C4-2B (cell line): Measurements from ENCODE around the gene CIDEB.

Experiments used
- H3K27ac ChIP-seq: fragments of 450-650 bp; 2 replicates; pipeline ENCODE4 v1.5.1; 2017
- CTCF ChIP-seq: fragments of 450-650 bp; conservative IDR thresholded peaks from 2 replicates; pipeline ENCODE4 v1.5.1; 2017; ENCODE audit warnings: mild to moderate bottlenecking
- ZFX ChIP-seq: fragments of 450-650 bp; IDR thresholded peaks from 2 replicates; pipeline ENCODE4 v1.6.1; 2017

CIDEB gene

DNA sequence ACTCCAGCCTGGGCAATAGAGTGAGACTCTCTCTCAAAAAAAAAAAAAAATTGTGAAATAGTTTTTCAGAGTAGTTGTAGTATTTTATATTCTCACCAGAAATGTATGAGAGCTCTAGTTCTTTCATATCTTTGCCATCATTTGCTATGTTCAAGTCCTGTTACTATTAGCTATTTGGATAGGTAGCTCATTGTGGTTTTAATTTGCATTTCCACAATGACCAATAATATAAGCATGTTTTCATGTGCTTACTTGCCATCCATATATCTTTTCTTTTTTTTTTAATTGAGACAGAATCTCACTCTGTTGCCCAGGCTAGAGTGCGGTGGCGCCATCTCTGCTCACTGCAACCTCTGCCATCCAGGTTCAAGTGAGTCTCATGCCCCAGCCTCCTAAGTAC, 40.4 kb upstream of the CIDEB start:
- no peak overlapping the region for H3K27ac ChIP-seq
- no peak for TF ChIP-seq ZFX
- TF ChIP-seq CTCF = no peak

GRCh38 chr14:24347134-24347533, 39.4 kb upstream of the CIDEB start:
- H3K27ac ChIP-seq = no peak overlapping the region
- no peak for TF ChIP-seq CTCF
- TF ChIP-seq ZFX = no peak

DNA sequence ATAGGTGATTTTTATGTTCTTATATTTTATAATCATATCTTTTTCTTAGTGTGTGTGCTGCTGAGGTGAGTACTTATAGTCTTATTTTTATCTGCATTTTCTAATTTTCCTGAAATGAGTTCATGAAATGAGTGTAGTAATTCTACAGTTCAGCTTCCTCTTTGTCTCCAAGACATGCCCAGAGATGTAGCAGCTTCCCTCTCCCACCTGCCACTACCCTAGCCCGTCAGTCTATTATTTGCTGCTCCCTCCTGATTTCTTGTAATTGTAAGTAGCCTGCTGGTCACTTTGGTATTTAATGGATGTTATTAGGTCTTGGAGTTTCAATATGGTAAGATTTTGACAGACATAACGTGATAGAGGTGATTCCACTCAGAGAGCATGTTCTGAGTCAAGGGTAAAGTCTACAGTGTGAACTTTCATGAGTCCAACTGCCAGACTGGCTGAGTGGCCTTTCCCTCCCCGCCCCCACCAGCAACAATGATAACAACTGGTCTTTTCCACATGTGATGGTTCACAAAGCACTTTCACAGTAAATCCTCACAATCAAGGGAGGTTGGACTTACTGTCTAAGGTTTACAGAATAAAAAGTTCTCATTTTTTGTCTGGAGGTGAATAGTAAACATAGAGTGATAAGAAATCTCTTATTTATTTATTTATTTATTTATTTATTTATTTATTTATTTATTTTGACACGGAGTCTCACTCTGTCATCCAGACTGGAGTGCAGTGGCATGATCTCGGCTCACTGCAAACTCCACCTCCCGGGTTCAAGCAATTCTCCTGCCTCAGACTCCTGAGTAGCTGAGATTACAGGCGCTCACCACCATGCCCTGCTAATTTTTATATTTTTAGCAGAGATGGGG, 36.3 kb upstream of the CIDEB start:
- no peak overlapping the region for H3K27ac ChIP-seq
- no peak for TF ChIP-seq ZFX
- TF ChIP-seq CTCF = no peak

GRCh38 chr14:24342889-24343288, 35.1 kb upstream of the CIDEB start:
- TF ChIP-seq CTCF = no peak
- TF ChIP-seq ZFX = no peak
- H3K27ac ChIP-seq = no peak overlapping the region

DNA sequence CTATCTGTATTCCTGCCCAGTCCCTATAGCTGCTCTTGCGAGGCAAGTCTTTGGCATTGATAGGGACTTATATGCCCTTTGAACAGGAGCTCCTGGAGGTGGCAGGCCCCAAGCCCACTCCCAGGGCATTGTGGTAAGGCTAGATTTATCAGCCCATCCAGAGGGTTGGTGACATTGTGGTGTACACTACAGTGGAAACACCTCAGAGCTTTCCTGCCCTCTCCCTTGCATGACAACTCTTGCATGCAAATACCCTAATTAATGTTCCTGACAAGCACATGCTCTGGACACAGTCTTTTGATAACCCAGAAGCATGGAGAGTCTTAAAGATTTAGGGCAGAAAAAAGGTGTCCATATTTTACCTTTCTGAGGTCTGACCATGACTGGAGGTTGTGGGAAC, 32.8 kb upstream of the CIDEB start:
- no peak overlapping the region for H3K27ac ChIP-seq

GRCh38 chr14:24339284-24340151, 31.7 kb upstream of the CIDEB start, which contains the start of gene RIPK3:
Gene RIPK3, minus strand, starts transcription at chr14:24339991. Its CDS starts 165 bp downstream, at chr14:24339826.
- TF ChIP-seq CTCF (no peak), ZFX (no peak)
- H3K27ac ChIP-seq = no peak within 1 kb of the TSS

More for the DNA sequence above, 32.8 kb upstream of the CIDEB start:
- TF ChIP-seq CTCF (no peak), ZFX (no peak)

DNA sequence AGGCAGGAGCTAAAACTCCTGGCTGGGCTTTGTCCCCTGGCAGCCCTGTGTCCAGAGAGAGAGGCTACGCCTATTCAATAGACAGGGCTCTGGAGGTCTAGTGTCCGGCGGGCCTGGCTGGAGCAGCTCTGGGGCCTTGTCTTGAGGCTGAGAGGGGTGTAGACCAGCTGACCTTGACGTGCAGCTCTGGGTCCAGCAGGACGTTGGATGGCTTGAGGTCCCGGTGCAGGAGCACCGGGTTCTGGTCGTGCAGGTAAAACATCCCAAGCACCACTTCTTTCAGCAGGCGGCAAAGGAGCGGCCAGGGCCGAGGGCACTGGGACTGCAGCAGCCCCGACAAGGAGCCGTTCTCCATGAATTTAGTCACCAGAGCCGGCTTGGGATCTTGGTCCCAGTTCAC, 31.1 kb upstream of the CIDEB start:
- no peak for TF ChIP-seq CTCF
- no peak for TF ChIP-seq ZFX
- no peak overlapping the region for H3K27ac ChIP-seq
